Dermis blood vessel endothelial cell (primary cell): Measurements from ENCODE around the gene TRIM51G. TPM values are rescaled to one million over a fixed set of nuclear protein-coding genes. Genes with fewer than 3 reads are reported as not detected.
"Not testable (repeated sequence)": the region's sequence is repeated elsewhere in the genome, so short reads cannot be mapped to it uniquely, and the experiment has no call there.

Experiments
- DNase-seq: peaks from one replicate; pipeline ENCODE4 v3.0.0; 2010
- total RNA-seq: library from RNA; depleted of rRNA; stranded (reverse); fragments of >200 nt; gene quantifications from 2 replicates; pipeline ENCODE4 v1.2.3, GENCODE V29; 2014

Gene TRIM51G, protein sequence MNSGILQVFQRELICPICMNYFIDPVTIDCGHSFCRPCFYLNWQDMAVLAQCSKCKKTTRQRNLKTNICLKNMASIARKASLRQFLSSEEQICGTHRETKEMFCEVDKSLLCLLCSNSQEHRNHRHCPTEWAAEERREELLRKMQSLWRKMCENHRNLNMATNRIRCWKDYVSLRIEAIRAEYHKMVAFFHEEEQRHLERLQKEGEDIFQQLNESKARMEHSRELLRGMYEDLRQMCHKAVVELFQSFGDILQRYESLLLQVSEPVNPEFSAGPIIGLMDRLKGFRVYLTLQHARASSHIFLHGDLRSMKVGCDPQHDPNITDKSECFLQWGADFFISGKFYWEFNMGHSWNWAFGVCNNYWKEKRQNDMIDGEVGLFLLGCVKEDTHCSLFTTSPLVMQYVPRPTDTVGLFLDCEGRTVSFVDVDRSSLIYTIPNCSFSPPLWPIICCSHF
- total RNA-seq, result not detected in 2 replicates

DNA sequence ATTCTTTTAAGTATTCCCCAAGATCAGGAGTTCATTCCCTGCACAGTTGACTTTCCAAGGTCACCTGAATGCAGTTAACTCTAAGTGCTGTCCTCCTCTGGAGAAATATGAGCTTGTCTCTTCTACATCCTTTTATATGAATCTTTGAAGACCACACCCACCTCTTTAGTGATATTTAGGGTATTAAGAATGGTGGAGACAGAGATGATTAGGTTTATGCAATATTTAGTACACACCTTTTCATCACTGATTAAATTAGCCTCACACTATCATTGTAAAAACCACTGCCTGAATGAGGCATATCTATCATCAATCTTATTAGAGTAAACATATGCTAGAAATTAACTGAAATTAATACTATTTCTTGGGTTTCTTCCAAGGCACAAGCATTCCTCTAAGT lies at the start of gene TRIM51G:
TSS of gene TRIM51G (minus strand) at position 101 of the 400 bp plus-strand sequence. CDS start 2,190 bp downstream, outside the sequence.
- DNase-seq, result not testable (repeated sequence)

- DNase-seq, result not testable (repeated sequence)
Measured at GRCh38 chr11:49028523-49028922, 44.8 kb upstream of the TRIM51G start, which contains the start of gene TRIM49B. TSS of gene TRIM49B (plus strand) at chr11:49028823. CDS start at chr11:49031600, 2,777 bp downstream.

DNA sequence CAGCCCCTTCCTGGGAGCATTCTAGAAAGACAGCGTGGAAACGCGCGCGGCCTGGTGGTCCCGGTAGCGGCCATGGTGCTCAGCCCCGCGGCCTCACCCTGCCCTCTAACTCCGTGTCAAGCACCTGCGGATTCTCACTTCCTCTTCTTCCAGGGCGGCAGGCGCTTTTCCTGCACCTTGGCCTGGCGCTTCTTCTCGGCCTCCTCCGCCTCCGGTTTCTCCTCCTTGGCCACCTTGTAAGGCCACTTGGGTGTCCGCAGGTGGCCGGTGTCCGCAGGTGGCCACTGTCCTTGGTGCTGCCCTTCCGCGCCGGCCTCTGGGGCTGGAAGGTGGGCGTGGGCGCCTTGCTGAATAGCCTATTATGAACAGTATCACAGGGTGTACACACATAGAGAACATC lies 15.1 kb downstream of the TRIM51G start:
- not testable (repeated sequence) for DNase-seq

DNA sequence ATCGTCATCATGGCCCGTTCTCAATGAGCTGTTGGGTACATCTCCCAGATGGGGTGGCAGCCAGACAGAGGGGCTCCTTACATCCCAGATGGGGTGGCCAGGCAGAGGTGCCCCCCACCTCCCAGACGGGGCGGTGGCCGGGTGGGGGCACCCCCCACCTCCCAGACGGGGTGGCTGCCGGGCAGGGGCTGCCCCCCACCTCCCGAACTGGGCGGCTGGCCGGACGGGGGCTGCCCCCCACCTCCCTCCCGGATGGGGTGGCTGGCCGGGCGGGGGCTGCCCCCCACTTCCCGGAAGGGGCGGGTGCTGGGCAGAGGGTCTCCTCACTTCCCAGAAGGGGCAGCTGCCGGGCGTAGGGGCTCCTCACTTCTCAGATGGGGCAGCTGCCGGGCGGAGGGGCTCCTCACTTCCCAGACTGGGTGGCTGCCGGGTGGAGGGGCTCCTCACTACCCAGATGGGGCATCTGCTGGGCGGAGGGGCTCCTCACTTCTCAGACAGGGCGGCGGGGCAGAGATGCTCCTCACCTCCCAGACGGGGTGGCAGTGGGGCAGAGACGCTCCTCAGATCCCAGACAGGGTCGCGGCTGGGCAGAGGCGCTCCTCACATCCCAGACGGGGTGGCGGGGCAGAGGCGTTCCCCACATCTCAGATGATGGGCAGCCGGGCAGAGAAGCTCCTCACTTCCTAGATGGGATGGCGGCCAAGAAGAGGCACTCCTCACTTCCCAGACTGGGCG lies 28.2 kb downstream of the TRIM51G start:
- not testable (repeated sequence) for DNase-seq

GRCh38 chr11:48945796-48946195 lies 37.9 kb downstream of the TRIM51G start:
- DNase-seq, result not testable (repeated sequence)

Other genes starting within 250 kb of the TRIM51G start
- gene TRIM49B, start 44.9 kb upstream of the TRIM51G start, total RNA-seq, result not detected in 2 replicates
- gene TRIM64C, start 75.2 kb upstream of the TRIM51G start, total RNA-seq, result not detected in 2 replicates
- 0.28 TPM in 1 of 2 replicates, not detected in the other for gene FOLH1, start 224.7 kb upstream of the TRIM51G start, total RNA-seq